Mucosa of descending colon (tissue), 3 donors: ENCODE data around the gene ENPEP. TPM values are rescaled to one million over a fixed set of nuclear protein-coding genes. Genes with fewer than 3 reads are reported as not detected.

Experiments used
- ATAC-seq: fragments of 200-7000 bp; cut with Tn5 transposase; one replicate; pipeline ENCODE4 v1.9.1; 2020; ENCODE audit warnings: mild to moderate bottlenecking, moderate library complexity
- DNase-seq, 3 donors: peaks; one replicate each; pipeline ENCODE4 v3.0.0-alpha.2; 2020
- H3K36me3 ChIP-seq: fragments of 200-600 bp; one replicate; pipeline ENCODE4 v1.8.0; 2021; ENCODE audit warnings: low read depth, mild to moderate bottlenecking
- H3K4me1 ChIP-seq: fragments of 200-600 bp; one replicate; pipeline ENCODE4 v1.8.0; 2021; ENCODE audit warnings: low read depth, mild to moderate bottlenecking
- H3K4me3 ChIP-seq: fragments of 200-600 bp; one replicate; pipeline ENCODE4 v1.8.0; 2021; ENCODE audit warnings: mild to moderate bottlenecking
- H3K9me3 ChIP-seq: fragments of 200-600 bp; one replicate; pipeline ENCODE4 v1.8.0; 2021; ENCODE audit warnings: mild to moderate bottlenecking
- CTCF ChIP-seq: fragments of 200-600 bp; IDR thresholded peaks from one replicate; pipeline ENCODE4 v1.8.0; 2022; ENCODE audit warnings: antibody characterized with exemption, mild to moderate bottlenecking
- intact Hi-C, 2 donors: fragments of 100-400 bp; cut with DNase I in 1 of 2; cut with micrococcal nuclease in 1 of 2; formaldehyde crosslinking; loops; one replicate each; pipeline versions ENCODE4 v1.11.0 to v1.11.1; 2022; cut with DNase I, micrococcal nuclease
- total RNA-seq, 3 donors: library from RNA; stranded (reverse); fragmentation: NEBNext Ultra II Directional in 2 of 3; extraction: Animal tissue kit (Norgen Biotek cat#: 25700) in 2 of 3; gene quantifications; one replicate each; pipeline versions ENCODE4 v1.2.1 to v1.2.4, GENCODE V29; 2021 to 2023
- donor health status: DM: no; HTN: no; CAD: no; lungs with moderate emphysema.
- donor health status: DM: no; HTN: no; CAD: no.
- donor health status: DM: no; HTN: yes; CAD: no.

Gene ENPEP
- total RNA-seq, 3 donors from 2014 or later = 1.2 to 2.1 (median 1.5) TPM

GRCh38 chr4:110612631-110613269 lies 136.8 kb downstream of the ENPEP start:
- H3K36me3 ChIP-seq = no peaks in the 10 kb centered on the region
- intact Hi-C loops = no loop called here
- no peak overlapping the region for H3K4me3 ChIP-seq
- DNase-seq (no peak), ATAC-seq (no peak)
- no peak for TF ChIP-seq CTCF
- H3K9me3 ChIP-seq = no peaks in the 10 kb centered on the region
- peaks cover 13% of the 10 kb centered on the region for H3K4me1 ChIP-seq

- no peaks in the 10 kb centered on the region for H3K9me3 ChIP-seq
- H3K4me3 ChIP-seq = no peak overlapping the region
- no peaks in the 10 kb centered on the region for H3K36me3 ChIP-seq
- no peak for DNase-seq
- peaks cover 18% of the 10 kb centered on the region for H3K4me1 ChIP-seq
- TF ChIP-seq CTCF = no peak
- intact Hi-C loops = no loop called here
- ATAC-seq = no peak
Observed at GRCh38 chr4:110613745-110614144, 137.8 kb downstream of the ENPEP start.

GRCh38 chr4:110614173-110614963 lies 138.4 kb downstream of the ENPEP start:
- Histone ChIP-seq H3K9me3 (no peaks in the 10 kb centered on the region), H3K4me3 (no peak overlapping the region), H3K4me1 (peaks cover 18% of the 10 kb centered on the region), H3K36me3 (no peaks in the 10 kb centered on the region)
- DNase-seq (no peak), ATAC-seq (no peak)
- intact Hi-C loops = no loop called here
- TF ChIP-seq CTCF = no peak

Other genes with a start within 250 kb of the ENPEP start
- 1 to 10 TPM in 1 of 3 donors, under 1 TPM in 2; 0.51 to 2.6 (median 0.81) TPM for gene PITX2, start 146.9 kb downstream of the ENPEP start, total RNA-seq